Mesendoderm (in vitro differentiated cells): Measurements from ENCODE around the gene CCDC68.
A peak's percentile ranks its signal among the peaks of the same experiment; 100 is the strongest.

ENCODE experiments used
- DNase-seq: peaks from one replicate; pipeline ENCODE4 v3.0.0; 2013
- H2AK5ac ChIP-seq: 2 replicates; pipeline ENCODE4 v1.6.1; 2013; ENCODE audit warnings: low read length, inconsistent platforms
- H2BK120ac ChIP-seq: 2 replicates; pipeline ENCODE4 v1.6.1; 2013; ENCODE audit warnings: low read depth, mild to moderate bottlenecking, low read length, moderate library complexity, mixed read lengths
- H2BK15ac ChIP-seq: replicated peaks from 2 replicates; pipeline ENCODE4 v1.6.1; 2013; ENCODE audit warnings: low read depth, mild to moderate bottlenecking, moderate library complexity
- H2BK5ac ChIP-seq: 2 replicates; pipeline ENCODE4 v1.6.1; 2013; ENCODE audit warnings: low read length, inconsistent platforms
- H3K18ac ChIP-seq: 2 replicates; pipeline ENCODE4 v1.6.1; 2013; ENCODE audit warnings: mild to moderate bottlenecking, low read length, mixed read lengths
- H3K23ac ChIP-seq: one replicate; pipeline ENCODE4 v1.6.1; 2013; ENCODE audit warnings: low read length
- H3K27ac ChIP-seq: 2 replicates; pipeline ENCODE4 v1.5.1; 2013; ENCODE audit warnings: low read depth, mild to moderate bottlenecking, inconsistent platforms, low read length, moderate library complexity
- H3K27me3 ChIP-seq: 2 replicates; pipeline ENCODE4 v1.6.1; 2013; ENCODE audit warnings: low read length, control low read depth, mild to moderate bottlenecking, inconsistent platforms; ENCODE audit not compliant: insufficient read depth, poor library complexity
- H3K36me3 ChIP-seq: 2 replicates; pipeline ENCODE4 v1.6.1; 2013; ENCODE audit warnings: low read length, inconsistent platforms; ENCODE audit not compliant: control insufficient read depth, insufficient read depth
- H3K4ac ChIP-seq: one replicate; pipeline ENCODE4 v1.6.1; 2013; ENCODE audit warnings: low read depth, mild to moderate bottlenecking, low read length, moderate library complexity
- H3K4me1 ChIP-seq: 2 replicates; pipeline ENCODE4 v1.6.1; 2013; ENCODE audit warnings: low read depth, low read length, inconsistent platforms; ENCODE audit not compliant: control insufficient read depth
- H3K4me2 ChIP-seq: 2 replicates; pipeline ENCODE4 v1.6.1; 2013; ENCODE audit warnings: low read length
- H3K4me3 ChIP-seq: 2 replicates; pipeline ENCODE4 v1.5.1; 2013; ENCODE audit warnings: mild to moderate bottlenecking, low read length
- H3K56ac ChIP-seq: one replicate; pipeline ENCODE4 v1.6.1; 2013; ENCODE audit warnings: low read length
- H3K79me1 ChIP-seq: 2 replicates; pipeline ENCODE4 v1.6.1; 2013; ENCODE audit warnings: low read length, inconsistent platforms
- H3K79me2 ChIP-seq: 2 replicates; pipeline ENCODE4 v1.6.1; 2013; ENCODE audit warnings: mild to moderate bottlenecking, low read length; ENCODE audit not compliant: control insufficient read depth, insufficient read depth
- H3K9ac ChIP-seq: 2 replicates; pipeline ENCODE4 v1.6.1; 2013; ENCODE audit warnings: low read length, inconsistent platforms
- H4K5ac ChIP-seq: one replicate; pipeline ENCODE4 v1.6.1; 2013; ENCODE audit warnings: low read length
- H4K8ac ChIP-seq: one replicate; pipeline ENCODE4 v1.6.1; 2013; ENCODE audit warnings: low read depth, mild to moderate bottlenecking, control low read depth, low read length, moderate library complexity
- WGBS: extraction: QIAGEN DNeasy Blood & Tissue Kit; methylation state at CpG from one replicate; pipeline ENCODE4 v1.1.7; 2013; ENCODE audit warnings: low lambda C conversion rate, missing lambda C conversion rate; ENCODE audit not compliant: insufficient coverage; ENCODE audit errors: extremely low coverage; 5-methylcytosine and 5-hydroxymethylcytosine counted together

CCDC68 gene

DNA sequence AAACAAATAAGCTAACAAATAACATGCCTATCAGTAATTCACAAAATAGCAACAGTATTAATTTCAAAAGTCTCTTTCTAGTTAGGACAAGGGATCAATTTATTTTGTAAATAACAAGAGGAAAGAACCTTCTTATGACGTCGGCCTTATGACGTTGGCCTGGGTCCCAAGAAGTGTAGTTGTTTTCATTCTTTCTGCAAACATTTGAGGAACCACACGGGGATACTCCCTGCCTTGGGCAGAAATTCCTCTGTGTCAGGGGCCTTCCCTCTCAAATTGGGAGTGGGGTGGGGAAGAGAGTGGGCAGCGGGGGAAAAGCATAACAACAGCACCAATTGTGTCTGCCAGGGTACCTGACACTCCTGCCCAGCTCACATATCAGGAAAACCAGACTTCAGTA, 1.3 kb downstream of the CCDC68 start:
- Histone ChIP-seq H2BK5ac (no peak overlapping the region), H3K4me3 (no peak overlapping the region), H3K36me3 (no peaks in the 10 kb centered on the region), H2BK15ac (no peak overlapping the region), H3K4ac (no peak overlapping the region), H3K27ac (no peak overlapping the region), H3K4me2 (no peak overlapping the region), H4K8ac (no peak overlapping the region), H3K18ac (no peak overlapping the region), H3K79me1 (no peaks in the 10 kb centered on the region), H4K5ac (no peak overlapping the region), H2AK5ac (no peak overlapping the region), H2BK120ac (no peak overlapping the region), H3K4me1 (no peaks in the 10 kb centered on the region), H3K9ac (no peak overlapping the region), H3K79me2 (no peaks in the 10 kb centered on the region), H3K56ac (no peak overlapping the region), H3K27me3 (no peaks in the 10 kb centered on the region), H3K23ac (no peak overlapping the region)
- no CpG with 5 or more reads among the region's 5 CpGs for WGBS
- no peak for DNase-seq

DNA sequence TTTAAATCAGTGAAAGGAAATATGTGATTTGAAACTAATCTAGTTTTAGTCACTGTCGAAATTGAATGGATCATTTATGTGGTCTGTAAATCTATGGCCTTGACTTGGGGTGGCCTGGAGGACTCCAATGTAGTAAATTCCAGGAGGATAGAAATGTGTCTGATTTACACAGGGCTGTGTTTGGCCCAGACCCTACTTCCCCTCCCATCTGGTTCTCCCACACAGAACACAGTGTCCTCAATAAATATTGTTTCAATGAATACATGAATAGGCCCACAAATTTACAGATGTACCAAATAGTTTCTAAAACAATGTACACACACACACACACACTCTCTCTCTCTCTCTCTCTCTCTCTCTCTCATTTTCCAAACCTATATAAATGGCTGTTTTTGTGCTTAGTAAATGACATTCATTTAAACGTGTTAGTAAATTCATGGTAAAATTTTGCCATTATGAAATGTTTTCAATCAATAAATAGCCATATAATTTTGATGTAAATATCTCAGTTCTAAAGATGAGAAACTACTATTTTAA, 1.9 kb downstream of the CCDC68 start:
- no peak overlapping the region for H3K23ac ChIP-seq
- H4K5ac ChIP-seq, result no peak overlapping the region
- H3K9ac ChIP-seq, result no peak overlapping the region
- H2BK120ac ChIP-seq, result no peak overlapping the region
- H3K56ac ChIP-seq, result no peak overlapping the region
- no peaks in the 10 kb centered on the region for H3K79me1 ChIP-seq
- H3K36me3 ChIP-seq, result no peaks in the 10 kb centered on the region
- H2BK15ac ChIP-seq, result no peak overlapping the region
- no peak overlapping the region for H3K18ac ChIP-seq
- H3K27me3 ChIP-seq, result no peaks in the 10 kb centered on the region
- no peaks in the 10 kb centered on the region for H3K79me2 ChIP-seq
- WGBS, result no CpG with 5 or more reads among the region's 2 CpGs
- no peak overlapping the region for H3K4ac ChIP-seq
- no peak for DNase-seq
- H2AK5ac ChIP-seq, result no peak overlapping the region
- no peaks in the 10 kb centered on the region for H3K4me1 ChIP-seq
- no peak overlapping the region for H3K4me3 ChIP-seq
- no peak overlapping the region for H2BK5ac ChIP-seq
- no peak overlapping the region for H3K27ac ChIP-seq
- H3K4me2 ChIP-seq, result no peak overlapping the region
- no peak overlapping the region for H4K8ac ChIP-seq

DNA sequence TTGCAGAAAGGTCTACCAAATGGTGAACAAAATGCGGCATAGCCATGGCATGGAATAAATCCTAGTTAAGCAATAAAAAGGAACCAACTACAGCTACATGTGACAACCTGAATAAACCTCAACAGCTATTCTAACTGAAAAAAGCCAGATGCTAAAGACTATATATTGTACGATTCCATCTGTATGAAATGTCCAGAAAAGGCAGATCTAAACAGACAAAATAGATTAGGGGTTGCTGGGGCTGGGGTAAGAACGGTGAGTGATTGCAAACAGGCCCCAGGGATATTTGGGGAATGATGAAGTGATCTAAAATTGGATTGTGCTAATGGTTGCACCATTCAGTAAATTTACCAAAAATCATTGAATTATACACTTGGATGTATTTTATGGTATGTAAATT, 2.8 kb downstream of the CCDC68 start:
- no peak overlapping the region for H3K23ac ChIP-seq
- H3K4ac ChIP-seq, result no peak overlapping the region
- DNase-seq, result no peak
- H3K79me2 ChIP-seq, result no peaks in the 10 kb centered on the region
- H3K36me3 ChIP-seq, result no peaks in the 10 kb centered on the region
- H3K56ac ChIP-seq, result no peak overlapping the region
- no CpG with 5 or more reads among the region's 3 CpGs for WGBS
- H3K27ac ChIP-seq, result no peak overlapping the region
- H3K9ac ChIP-seq, result no peak overlapping the region
- no peak overlapping the region for H3K4me2 ChIP-seq
- H3K4me3 ChIP-seq, result no peak overlapping the region
- H3K27me3 ChIP-seq, result no peaks in the 10 kb centered on the region
- no peak overlapping the region for H2BK5ac ChIP-seq
- no peak overlapping the region for H2BK15ac ChIP-seq
- no peaks in the 10 kb centered on the region for H3K79me1 ChIP-seq
- no peak overlapping the region for H2AK5ac ChIP-seq
- no peak overlapping the region for H4K5ac ChIP-seq
- no peaks in the 10 kb centered on the region for H3K4me1 ChIP-seq
- H4K8ac ChIP-seq, result no peak overlapping the region
- no peak overlapping the region for H3K18ac ChIP-seq
- H2BK120ac ChIP-seq, result no peak overlapping the region

DNA sequence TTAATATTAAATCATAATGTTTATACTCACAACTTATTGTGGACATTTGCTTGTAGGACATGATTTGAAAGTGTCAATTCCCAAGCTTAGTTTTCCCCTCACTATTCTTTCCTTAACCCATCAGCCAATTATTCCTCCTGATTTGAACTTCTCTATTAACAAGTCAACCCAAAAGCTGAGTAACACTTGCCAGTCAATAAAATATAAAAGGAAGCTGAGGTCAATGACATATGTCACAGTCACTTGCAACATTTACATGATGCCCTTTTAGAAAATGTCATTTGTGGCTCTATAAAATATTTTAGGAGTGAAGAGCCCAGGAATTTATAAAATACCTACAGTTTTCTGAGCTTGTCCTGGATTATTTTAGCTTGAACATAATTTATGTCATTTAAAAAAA, 7.2 kb downstream of the CCDC68 start:
- H2BK120ac ChIP-seq, result no peak overlapping the region
- no peak overlapping the region for H3K4me2 ChIP-seq
- no peak for DNase-seq

DNA sequence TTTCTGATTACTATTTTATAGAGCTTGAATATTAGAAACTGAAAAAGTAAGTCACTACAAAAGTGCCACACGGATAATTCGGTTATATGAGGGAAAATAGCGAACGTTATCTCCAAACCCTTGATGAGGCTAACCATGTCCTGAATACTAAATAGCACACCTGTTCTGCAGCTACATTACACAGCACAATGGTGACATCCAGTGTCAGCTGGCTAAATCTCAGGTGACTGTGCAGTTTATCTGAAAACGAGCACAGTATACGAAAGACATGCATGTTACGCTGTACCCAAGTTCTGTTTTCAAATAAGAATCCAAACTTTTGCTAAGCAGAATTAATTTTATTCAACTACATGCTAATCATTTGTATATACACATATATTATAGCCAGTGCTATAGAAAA, 9.0 kb downstream of the CCDC68 start:
- Histone ChIP-seq H3K18ac (no peak overlapping the region), H3K4me2 (no peak overlapping the region), H3K23ac (no peak overlapping the region), H2AK5ac (no peak overlapping the region), H2BK5ac (no peak overlapping the region), H4K5ac (no peak overlapping the region), H3K27ac (no peak overlapping the region), H3K4me1 (no peaks in the 10 kb centered on the region), H2BK120ac (no peak overlapping the region), H3K79me2 (no peaks in the 10 kb centered on the region), H3K27me3 (no peaks in the 10 kb centered on the region), H3K79me1 (no peaks in the 10 kb centered on the region), H2BK15ac (no peak overlapping the region), H3K9ac (no peak overlapping the region), H3K4ac (no peak overlapping the region), H4K8ac (no peak overlapping the region), H3K56ac (no peak overlapping the region), H3K4me3 (no peak overlapping the region), H3K36me3 (no peaks in the 10 kb centered on the region)
- peak; percentile 19 for DNase-seq
- no CpG with 5 or more reads among the region's 7 CpGs for WGBS

More for the DNA sequence above, 7.2 kb downstream of the CCDC68 start:
- Histone ChIP-seq H3K36me3 (no peaks in the 10 kb centered on the region), H3K23ac (no peak overlapping the region), H4K8ac (no peak overlapping the region), H2BK5ac (no peak overlapping the region), H3K18ac (no peak overlapping the region), H2BK15ac (no peak overlapping the region), H3K79me1 (no peaks in the 10 kb centered on the region), H3K9ac (no peak overlapping the region), H3K4ac (no peak overlapping the region), H3K79me2 (no peaks in the 10 kb centered on the region), H3K4me1 (no peaks in the 10 kb centered on the region), H3K56ac (no peak overlapping the region), H2AK5ac (no peak overlapping the region), H3K27me3 (no peaks in the 10 kb centered on the region), H3K27ac (no peak overlapping the region), H4K5ac (no peak overlapping the region), H3K4me3 (no peak overlapping the region)

DNA sequence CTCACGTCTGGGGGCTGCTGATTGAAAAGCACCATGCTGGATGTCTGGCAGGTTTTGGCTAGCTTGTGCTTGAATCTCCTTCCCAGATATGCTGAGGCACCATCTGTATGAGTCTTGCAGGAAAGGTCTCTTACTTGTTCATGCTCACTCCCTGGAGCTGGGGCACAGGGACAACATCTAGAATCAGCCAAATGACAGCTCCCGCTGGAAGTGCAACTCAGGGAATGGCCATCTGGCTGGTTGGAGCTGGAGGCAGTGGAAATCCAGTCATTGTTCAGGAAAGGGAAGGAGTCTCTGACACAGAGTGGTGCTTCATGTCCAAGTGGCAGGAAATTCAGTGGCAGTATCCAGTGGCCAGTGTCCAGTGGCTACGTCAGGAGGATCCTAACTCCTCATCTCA, 9.7 kb downstream of the CCDC68 start:
- no peak overlapping the region for H2AK5ac ChIP-seq
- no peak overlapping the region for H3K18ac ChIP-seq
- no peak overlapping the region for H3K4ac ChIP-seq
- no peak overlapping the region for H2BK120ac ChIP-seq
- H4K5ac ChIP-seq, result no peak overlapping the region
- H3K4me2 ChIP-seq, result no peak overlapping the region
- no peak overlapping the region for H2BK5ac ChIP-seq
- H2BK15ac ChIP-seq, result no peak overlapping the region
- no peak overlapping the region for H3K56ac ChIP-seq
- DNase-seq, result no peak
- no peak overlapping the region for H4K8ac ChIP-seq
- no CpG with 5 or more reads among the region's 3 CpGs for WGBS
- no peak overlapping the region for H3K4me3 ChIP-seq
- H3K27ac ChIP-seq, result no peak overlapping the region
- no peaks in the 10 kb centered on the region for H3K27me3 ChIP-seq
- H3K79me2 ChIP-seq, result no peaks in the 10 kb centered on the region
- H3K4me1 ChIP-seq, result no peaks in the 10 kb centered on the region
- no peak overlapping the region for H3K9ac ChIP-seq
- H3K79me1 ChIP-seq, result no peaks in the 10 kb centered on the region
- H3K23ac ChIP-seq, result no peak overlapping the region
- H3K36me3 ChIP-seq, result no peaks in the 10 kb centered on the region
